K562 (cell line): ENCODE results near the gene APLNR. TPM values are rescaled to one million over a fixed set of nuclear protein-coding genes. Genes with fewer than 3 reads are reported as not detected.

ENCODE experiments used
- HNRNPL ChIP-seq: fragments of 200-400 bp; formaldehyde crosslinking; IDR thresholded peaks from 2 replicates; pipeline ENCODE4 v1.6.1; 2017; ENCODE audit warnings: low read depth, mild to moderate bottlenecking, low read length
- L3MBTL2 ChIP-seq: fragments of 450-650 bp; IDR thresholded peaks from 2 replicates; pipeline ENCODE4 v1.6.1; 2016; ENCODE audit warnings: mild to moderate bottlenecking, moderate library complexity
- MCM2 ChIP-seq: fragments of 450-650 bp; IDR thresholded peaks from 2 replicates; pipeline ENCODE4 v1.6.1; 2017; ENCODE audit warnings: low read depth, mild to moderate bottlenecking
- MTA2 ChIP-seq: fragments of 450-650 bp; IDR thresholded peaks from 2 replicates; pipeline ENCODE4 v1.6.1; 2016; ENCODE audit warnings: low read depth
- ZNF263 ChIP-seq: sonication (generic); formaldehyde crosslinking; IDR thresholded peaks from 2 replicates; pipeline ENCODE4 v1.8.0; 2022; ENCODE audit warnings: mild to moderate bottlenecking, missing genetic modification reagents, borderline replicate concordance
- polyA plus RNA-seq, 8 experiments: library from polyadenylated mRNA; depleted of rRNA in 4 of 8; stranded (reverse) in 5 of 8; unstranded in 3 of 8; fragments of >200 nt; fragmentation: Nextera tagmentation in 2 of 8; fragmentation: Illumina TruSeq in 1 of 8; extraction: Ambion mirVana in 2 of 8; extraction: Trizol in 1 of 8; gene quantifications; 2 replicates each; pipeline versions ENCODE4 v1.2.1 to v1.2.3, GENCODE V29; 2011 to 2014; ENCODE audit warnings: inconsistent platforms in 1 of 8, missing spikeins in 1 of 8
- total RNA-seq, 7 experiments: library from RNA; depleted of rRNA in 6 of 7; stranded (reverse); fragments of >200 nt in 6 of 7; fragmentation: Illumina TruSeq in 2 of 7; extraction: Trizol in 2 of 7; gene quantifications; 2 replicates each; pipeline versions ENCODE4 v1.2.1 to v1.2.3, GENCODE V29; 2011 to 2021; ENCODE audit warnings: low replicate concordance in 1 of 7
- TF ChIP-seq, protein P1 (sequence below): fragments of 250-450 bp; sonication (Bioruptor Pico); IDR thresholded peaks from 2 replicates; pipeline ENCODE4 v1.8.0; 2021; ENCODE audit warnings: borderline replicate concordance, mild to moderate bottlenecking, moderate library complexity; ENCODE audit not compliant: poor library complexity, severe bottlenecking
- TF ChIP-seq, protein P2 (sequence below): conservative IDR thresholded peaks from 2 replicates; pipeline ENCODE4 v1.6.1; 2011; ENCODE audit warnings: low read depth, mild to moderate bottlenecking, low read length; ENCODE audit not compliant: control insufficient read depth
- TF ChIP-seq, protein P3 (sequence below), 3 experiments: fragments of 200-800 bp in 1 of 3; sonication (Bioruptor generic) in 1 of 3; sonication (generic) in 1 of 3; formaldehyde crosslinking in 1 of 3; IDR thresholded peaks; 2 replicates each; pipeline versions ENCODE4 v1.6.1 to v1.8.0; 2016 to 2022; ENCODE audit warnings: mild to moderate bottlenecking in 2 of 3, missing compliant biosample characterization in 2 of 3, missing genetic modification characterization in 2 of 3, missing genetic modification reagents in 1 of 3
- TF ChIP-seq, protein P4 (sequence below): fragments of 450-650 bp; IDR thresholded peaks from 2 replicates; pipeline ENCODE4 v1.6.1; 2018; ENCODE audit not compliant: partially characterized antibody

The APLNR gene
- total and polyA plus RNA-seq, 9 of the 15 experiments (the other 6 are each of a cell fraction or from before 2014, with no cell fraction given): 0.15 to 2.0 (median 0.65) TPM

DNA sequence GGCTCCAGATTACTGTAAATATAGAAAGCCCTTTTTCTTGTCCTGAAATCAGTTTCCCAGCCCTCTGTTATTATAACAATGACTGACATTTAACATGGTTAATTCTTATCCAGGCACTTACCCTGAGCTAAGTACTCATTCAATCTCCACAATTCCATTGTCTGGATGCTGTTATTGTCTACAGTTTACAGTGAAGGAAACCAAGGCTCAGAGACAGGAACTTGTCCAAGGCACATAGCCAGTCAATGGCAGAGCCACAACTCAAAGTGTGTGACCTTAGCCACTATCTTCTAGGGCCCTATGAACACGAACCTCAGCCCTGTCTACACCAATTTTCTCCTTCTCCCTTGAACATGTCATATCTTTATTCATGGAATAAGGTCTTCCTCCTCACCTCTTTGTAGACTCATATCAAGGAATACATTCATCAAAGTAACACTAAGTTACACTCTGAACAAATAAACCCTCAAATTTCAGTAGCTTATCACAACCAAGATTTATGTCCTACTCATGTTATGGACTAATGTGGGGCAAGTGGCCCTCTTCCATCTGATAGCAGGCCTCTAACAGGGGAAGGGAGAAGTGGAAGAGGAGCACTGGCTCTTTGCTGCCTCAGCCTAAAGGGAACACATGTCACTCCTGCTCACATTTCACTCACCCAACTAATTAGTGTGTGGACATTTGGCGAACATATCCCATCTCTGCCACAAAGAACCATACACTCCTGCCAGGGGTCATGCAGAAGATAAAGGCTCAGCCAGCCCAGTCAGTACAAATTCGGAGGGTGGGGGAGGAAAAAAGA lies 39.3 kb upstream of the APLNR start (continued):
- TF ChIP-seq, protein P1, sequence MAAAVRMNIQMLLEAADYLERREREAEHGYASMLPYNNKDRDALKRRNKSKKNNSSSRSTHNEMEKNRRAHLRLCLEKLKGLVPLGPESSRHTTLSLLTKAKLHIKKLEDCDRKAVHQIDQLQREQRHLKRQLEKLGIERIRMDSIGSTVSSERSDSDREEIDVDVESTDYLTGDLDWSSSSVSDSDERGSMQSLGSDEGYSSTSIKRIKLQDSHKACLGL (CRISPR knock-in tag): no peak
- TF ChIP-seq, protein P2, sequence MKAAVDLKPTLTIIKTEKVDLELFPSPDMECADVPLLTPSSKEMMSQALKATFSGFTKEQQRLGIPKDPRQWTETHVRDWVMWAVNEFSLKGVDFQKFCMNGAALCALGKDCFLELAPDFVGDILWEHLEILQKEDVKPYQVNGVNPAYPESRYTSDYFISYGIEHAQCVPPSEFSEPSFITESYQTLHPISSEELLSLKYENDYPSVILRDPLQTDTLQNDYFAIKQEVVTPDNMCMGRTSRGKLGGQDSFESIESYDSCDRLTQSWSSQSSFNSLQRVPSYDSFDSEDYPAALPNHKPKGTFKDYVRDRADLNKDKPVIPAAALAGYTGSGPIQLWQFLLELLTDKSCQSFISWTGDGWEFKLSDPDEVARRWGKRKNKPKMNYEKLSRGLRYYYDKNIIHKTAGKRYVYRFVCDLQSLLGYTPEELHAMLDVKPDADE: no peak
- no peak for TF ChIP-seq MTA2
- no peak for TF ChIP-seq HNRNPL
- TF ChIP-seq, protein P3, sequence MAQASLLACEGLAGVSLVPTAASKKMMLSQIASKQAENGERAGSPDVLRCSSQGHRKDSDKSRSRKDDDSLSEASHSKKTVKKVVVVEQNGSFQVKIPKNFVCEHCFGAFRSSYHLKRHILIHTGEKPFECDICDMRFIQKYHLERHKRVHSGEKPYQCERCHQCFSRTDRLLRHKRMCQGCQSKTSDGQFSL (CRISPR knock-in tag; IDR thresholded peaks at IDR 0.05): no peak
- TF ChIP-seq, protein P3 (tag; IDR thresholded peaks at IDR 0.05): no peak
- no peak for TF ChIP-seq MCM2
- 0 out of 2 replicates have a peak, but pooled peaks have one; percentile 18 for TF ChIP-seq L3MBTL2
- TF ChIP-seq ZNF263 (CRISPR knock-in tag): peak; percentile 31; the same call in 1 of the 2 replicates
- TF ChIP-seq, protein P4, sequence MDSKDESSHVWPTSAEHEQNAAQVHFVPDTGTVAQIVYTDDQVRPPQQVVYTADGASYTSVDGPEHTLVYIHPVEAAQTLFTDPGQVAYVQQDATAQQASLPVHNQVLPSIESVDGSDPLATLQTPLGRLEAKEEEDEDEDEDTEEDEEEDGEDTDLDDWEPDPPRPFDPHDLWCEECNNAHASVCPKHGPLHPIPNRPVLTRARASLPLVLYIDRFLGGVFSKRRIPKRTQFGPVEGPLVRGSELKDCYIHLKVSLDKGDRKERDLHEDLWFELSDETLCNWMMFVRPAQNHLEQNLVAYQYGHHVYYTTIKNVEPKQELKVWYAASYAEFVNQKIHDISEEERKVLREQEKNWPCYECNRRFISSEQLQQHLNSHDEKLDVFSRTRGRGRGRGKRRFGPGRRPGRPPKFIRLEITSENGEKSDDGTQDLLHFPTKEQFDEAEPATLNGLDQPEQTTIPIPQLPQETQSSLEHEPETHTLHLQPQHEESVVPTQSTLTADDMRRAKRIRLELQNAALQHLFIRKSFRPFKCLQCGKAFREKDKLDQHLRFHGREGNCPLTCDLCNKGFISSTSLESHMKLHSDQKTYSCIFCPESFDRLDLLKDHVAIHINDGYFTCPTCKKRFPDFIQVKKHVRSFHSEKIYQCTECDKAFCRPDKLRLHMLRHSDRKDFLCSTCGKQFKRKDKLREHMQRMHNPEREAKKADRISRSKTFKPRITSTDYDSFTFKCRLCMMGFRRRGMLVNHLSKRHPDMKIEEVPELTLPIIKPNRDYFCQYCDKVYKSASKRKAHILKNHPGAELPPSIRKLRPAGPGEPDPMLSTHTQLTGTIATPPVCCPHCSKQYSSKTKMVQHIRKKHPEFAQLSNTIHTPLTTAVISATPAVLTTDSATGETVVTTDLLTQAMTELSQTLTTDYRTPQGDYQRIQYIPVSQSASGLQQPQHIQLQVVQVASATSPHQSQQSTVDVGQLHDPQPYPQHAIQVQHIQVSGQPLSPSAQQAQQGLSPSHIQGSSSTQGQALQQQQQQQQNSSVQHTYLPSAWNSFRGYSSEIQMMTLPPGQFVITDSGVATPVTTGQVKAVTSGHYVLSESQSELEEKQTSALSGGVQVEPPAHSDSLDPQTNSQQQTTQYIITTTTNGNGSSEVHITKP: no peak
